Hippocampal formation (tissue), 2 donors: ENCODE data around the gene BRD8.

Experiments
- DNase-seq, 2 donors: peaks; one replicate each; lab custom pipeline; 2025; lab: John Stamatoyannopoulos, UW

Gene BRD8

GRCh38 chr5:138102454-138103318 is 75.7 kb downstream of the BRD8 start:
- no peak for DNase-seq

- DNase-seq: no peak
These were observed 81.2 kb downstream of the BRD8 start for GRCh38 chr5:138096997-138097828.

GRCh38 chr5:138096363-138096762 is 82.1 kb downstream of the BRD8 start:
- DNase-seq: no peak

GRCh38 chr5:138095100-138095907 is 83.1 kb downstream of the BRD8 start:
- no peak for DNase-seq

- DNase-seq: no peak
These were observed 85.4 kb downstream of the BRD8 start for GRCh38 chr5:138093036-138093435.

- no peak for DNase-seq
These were observed 86.1 kb downstream of the BRD8 start for GRCh38 chr5:138092301-138092700.

- DNase-seq: no peak
These were observed 86.7 kb downstream of the BRD8 start for GRCh38 chr5:138091685-138092084.
